ENCODE data around the gene RNASE13. TPM values are rescaled to one million over a fixed set of nuclear protein-coding genes. Genes with fewer than 3 reads are reported as not detected.

RNASE13 gene
- total RNA-seq, 1 experiment from 2014 or later = not detected

DNA sequence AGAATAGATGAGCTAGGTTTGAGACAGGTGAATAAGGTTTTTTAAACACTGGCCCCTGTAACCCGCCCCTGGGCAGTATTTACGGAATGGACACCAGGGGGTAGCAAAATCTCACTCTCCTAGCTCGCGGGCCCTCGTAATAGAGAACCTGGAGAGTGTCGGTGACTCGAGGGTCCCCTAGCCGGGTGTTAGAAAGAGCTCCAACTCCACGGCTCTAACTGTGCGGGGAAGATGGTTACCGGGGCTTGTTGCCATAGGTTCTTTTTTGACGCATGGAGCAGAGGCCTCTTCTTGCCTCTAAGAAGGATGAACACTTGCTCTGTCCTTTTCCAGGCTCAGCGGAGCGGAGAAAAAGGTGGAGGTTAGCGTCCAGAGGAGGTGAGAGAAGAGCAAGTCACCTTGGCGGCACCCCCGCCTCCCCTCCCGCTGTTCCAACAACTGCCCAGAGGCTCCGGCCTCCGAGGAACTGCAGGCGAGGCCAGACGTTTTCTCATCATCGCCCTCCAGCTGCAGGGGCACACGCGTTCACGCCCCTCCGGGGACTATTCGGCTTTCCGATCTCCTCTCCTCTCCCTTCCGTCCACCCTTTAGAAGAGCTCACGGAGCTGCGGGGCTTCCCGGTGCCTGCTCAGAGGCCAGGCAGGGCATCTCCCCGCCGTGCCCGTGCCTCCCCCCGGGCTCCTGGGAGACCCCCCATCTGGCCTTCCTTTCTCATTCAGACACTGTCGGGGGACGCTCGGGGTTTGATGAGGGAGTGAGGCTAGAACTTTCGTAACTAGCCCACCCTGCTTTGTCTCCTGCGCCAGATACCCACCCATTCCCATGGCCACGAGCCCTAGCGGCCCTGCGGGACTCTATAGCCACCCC lies 34.1 kb upstream of the RNASE13 start:
- DNase-seq (ENCODE audit: low read depth) = no peak
- in situ Hi-C loops (cut with HindIII; ENCODE audit: low pct_unique_long_range_greater_than_20kb, low sequenced_read_pairs) = no loop called here

DNA sequence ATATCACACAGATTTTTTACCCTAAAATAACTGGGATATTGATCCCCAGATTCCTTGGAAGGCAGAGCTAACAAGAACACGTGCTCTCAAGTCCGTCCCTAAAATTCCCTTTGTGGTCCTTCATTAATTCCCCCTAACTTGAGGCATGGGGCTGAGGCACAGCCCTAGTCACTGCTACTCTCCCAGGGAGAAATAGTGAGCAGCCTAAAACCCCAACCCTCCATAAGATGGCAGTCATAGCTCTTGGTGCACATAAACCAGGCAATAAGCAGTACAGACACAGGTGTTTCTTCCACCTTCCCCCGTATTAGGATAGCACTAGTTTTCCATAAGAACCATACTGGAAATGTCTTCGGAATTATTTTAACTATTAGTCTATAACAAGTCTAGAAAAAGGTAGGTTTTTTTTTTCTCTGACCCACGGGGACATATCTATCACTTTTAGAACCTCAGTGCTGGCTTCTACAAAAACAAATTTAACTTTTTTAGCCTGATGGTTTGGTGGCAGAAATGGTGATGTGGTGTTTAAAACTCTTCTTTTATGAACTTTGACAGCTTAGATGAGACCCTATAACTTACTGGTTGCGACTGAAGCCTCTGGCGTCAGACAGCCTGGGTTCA lies 32.4 kb upstream of the RNASE13 start:
- in situ Hi-C loops (cut with HindIII; ENCODE audit: low pct_unique_long_range_greater_than_20kb, low sequenced_read_pairs) = no loop called here
- no peak for DNase-seq (ENCODE audit: low read depth)

DNA sequence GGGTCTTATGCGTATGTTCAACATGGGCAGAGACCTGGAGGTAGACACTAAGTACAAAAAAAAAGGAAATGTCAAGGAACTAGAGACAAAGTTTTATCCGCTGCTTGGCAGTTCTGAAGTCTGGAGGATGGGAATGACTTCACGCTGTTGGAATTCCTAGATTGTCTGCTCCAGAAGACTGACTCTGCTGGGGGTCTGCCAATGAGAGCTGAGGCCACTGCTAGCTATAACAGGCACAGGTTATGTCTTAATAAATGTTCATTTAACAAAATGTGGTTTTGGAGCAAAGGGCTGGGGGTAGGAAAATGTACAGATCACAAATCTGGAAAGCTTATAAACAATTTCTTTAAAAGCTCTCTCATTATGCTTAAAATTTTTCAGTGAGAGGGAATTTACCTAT lies 28.9 kb upstream of the RNASE13 start:
- in situ Hi-C loops (cut with HindIII; ENCODE audit: low pct_unique_long_range_greater_than_20kb, low sequenced_read_pairs) = no loop called here
- DNase-seq (ENCODE audit: low read depth) = no peak

DNA sequence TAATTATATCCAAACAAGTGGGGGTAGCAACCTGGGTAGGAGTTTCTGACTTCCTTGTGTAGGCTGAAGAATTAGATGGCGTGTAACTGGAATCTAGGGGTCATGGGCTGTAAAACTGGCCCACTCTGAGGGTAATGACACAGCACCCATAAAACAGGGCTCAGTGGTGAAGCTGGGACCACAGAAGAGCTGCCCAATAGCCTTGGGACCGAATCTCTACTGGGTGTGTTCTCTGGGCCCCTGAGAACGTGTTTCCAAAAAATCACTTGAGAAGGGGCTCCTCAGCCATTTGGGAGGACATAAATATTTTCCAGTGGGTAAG lies 26.7 kb upstream of the RNASE13 start:
- in situ Hi-C loops (cut with HindIII; ENCODE audit: low pct_unique_long_range_greater_than_20kb, low sequenced_read_pairs) = no loop called here
- DNase-seq (ENCODE audit: low read depth) = no peak

DNA sequence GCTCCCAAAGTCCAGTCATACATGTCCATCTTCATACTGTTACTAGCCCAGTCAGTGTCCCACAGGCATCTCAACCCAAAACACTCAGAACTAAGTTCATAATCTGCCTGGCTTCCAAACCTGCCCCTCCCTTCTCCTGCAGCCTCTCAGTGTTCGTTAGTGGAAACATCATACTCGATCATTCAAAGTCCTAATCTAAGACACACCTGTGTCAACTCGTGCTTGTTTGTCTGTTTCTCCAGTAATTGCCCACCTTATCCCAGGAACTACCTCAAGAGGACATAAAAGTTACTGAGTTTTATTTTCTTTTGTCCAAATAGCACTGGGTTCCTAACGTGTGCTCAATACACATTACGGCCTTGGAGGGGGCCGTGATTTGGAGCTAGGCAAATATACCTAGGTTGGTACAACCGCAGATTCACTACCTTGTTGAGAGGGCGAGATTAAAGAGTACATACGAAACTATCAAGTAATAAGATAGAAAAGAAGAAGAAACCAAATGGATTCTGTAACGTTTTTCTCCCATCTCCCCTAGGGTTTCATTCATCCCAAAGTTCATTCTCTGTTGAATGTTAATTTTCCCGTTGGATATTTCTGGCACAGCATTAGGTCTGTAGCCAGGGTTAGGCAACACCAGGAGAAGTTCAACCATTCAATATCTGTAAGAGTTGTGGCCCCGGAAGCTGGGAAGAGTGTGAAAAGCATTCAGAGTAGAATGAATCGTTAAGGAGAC lies 26.2 kb upstream of the RNASE13 start:
- DNase-seq (ENCODE audit: low read depth) = no peak
- in situ Hi-C loops (cut with HindIII; ENCODE audit: low pct_unique_long_range_greater_than_20kb, low sequenced_read_pairs) = no loop called here

DNA sequence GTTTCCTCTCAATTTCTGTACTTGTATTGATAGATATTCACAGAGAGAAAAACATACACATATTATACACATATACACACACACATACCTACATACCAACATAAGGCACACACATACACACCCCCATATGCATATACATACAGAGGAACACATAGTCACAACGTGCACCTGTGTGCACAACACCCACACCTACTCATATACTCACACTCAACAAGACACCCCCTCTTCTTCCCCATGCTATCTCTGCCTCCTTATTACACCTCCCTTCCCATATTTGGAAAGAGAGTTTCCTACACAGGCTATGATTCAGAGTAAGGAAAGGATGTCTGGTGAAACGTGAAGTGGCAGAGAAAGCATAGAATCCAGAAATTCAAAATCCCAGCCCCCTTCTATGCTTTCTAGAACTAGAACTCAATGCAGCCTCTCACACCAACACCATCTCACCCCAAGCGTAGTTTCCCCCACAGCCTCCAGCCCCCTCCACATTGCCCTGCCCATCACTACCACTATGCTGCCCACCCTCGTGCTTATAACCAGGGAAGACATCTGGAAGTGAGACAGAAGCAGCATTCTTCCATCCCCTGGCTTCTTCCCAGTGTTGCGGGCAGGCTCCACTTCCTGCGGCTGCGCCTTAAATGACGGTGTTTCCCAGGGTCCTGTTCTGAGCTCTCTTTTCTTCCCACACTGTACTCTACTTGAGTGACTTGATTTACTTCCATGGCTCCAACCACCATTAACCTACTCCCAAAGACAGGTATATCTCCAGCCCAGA lies 25.4 kb upstream of the RNASE13 start:
- no peak for DNase-seq (ENCODE audit: low read depth)
- in situ Hi-C loops (cut with HindIII; ENCODE audit: low pct_unique_long_range_greater_than_20kb, low sequenced_read_pairs) = no loop called here

DNA sequence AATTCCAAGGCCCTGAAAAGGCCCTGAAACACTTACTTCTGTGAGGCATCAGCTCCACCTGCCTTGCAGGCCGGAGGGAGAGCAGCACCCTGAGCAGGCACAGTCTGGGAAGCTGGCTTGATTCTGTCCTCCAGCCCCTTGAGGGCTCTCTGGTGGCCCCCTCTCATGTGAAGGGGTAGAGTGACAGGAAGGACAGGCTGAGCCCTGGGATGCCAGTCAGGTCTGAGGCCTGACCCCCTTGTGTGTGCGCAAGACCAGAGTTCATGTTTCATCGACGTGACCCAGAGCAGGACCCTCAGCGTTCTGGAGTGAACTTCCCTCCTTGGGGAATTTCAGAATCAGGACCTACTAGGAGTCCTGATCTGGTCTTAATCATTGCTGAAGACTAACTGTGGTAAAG lies 24.3 kb upstream of the RNASE13 start:
- in situ Hi-C loops (cut with HindIII; ENCODE audit: low pct_unique_long_range_greater_than_20kb, low sequenced_read_pairs) = no loop called here
- no peak for DNase-seq (ENCODE audit: low read depth)

DNA sequence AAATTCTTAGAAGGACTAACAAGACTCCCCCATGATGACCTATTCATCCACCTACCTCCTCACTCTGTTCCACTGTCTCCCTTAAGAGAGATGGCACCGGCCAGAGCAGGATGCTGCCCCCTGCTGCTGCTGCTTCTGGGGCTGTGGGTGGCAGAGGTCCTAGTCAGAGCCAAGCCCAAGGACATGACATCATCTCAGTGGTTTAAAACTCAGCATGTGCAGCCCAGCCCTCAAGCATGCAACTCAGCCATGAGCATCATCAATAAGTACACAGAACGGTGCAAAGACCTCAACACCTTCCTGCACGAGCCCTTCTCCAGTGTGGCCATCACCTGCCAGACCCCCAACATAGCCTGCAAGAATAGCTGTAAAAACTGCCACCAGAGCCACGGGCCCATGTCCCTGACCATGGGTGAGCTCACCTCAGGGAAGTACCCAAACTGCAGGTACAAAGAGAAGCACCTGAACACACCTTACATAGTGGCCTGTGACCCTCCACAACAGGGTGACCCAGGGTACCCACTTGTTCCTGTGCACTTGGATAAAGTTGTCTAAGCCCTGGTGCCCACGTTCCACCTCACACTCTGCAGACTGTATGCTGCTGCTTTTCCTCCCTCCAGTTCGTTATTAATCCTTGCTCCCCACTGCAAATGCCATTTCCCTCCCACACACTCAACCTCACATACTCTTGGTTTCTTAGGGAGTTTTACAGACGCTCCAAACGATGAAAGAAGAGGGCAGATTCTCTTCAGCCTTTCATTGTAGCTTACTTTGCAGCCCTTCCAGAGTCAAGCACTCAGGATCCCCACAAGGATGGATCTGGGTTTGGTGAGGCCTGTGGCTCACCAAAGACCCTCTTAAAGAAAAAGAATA lies 23.4 kb upstream of the RNASE13 start, which contains the start of gene RNASE8:
Gene RNASE8 (plus strand): TSS at position 20 of the 873 bp plus-strand sequence. CDS start 71 bp downstream, at position 91.
- in situ Hi-C loops (cut with HindIII; ENCODE audit: low pct_unique_long_range_greater_than_20kb, low sequenced_read_pairs) = no loop called here
- no peak for DNase-seq (ENCODE audit: low read depth)

DNA sequence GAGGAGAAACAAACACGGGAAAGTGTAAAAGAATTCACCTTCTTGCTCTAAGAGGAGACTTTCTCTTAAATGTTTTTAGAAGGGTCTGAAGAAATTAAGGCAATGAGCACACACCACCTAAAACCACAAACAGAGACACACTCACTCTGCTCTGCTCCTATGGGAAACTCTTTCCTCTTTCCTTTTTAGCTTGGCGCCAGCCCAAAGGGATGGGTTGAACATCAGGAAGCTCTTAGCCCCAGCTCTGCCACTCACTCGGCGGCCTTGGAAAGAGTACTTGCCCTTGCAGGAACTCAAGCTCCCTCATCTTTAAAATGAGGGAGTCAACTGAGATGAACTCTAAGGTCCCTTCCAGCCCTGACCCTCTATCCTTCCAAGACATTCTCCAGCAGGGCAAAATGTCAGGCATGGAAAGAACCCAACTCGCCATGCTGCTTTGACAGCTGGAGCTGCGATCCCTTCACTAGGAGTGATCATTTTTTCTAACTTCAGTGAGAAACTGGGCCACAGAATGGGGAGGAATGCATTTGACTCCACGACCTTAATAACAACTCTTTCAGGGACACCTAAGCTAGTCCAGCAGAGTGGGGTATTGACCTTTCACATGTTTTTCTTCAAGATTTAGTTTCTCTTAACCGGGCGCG lies 22.0 kb upstream of the RNASE13 start:
- no peak for DNase-seq (ENCODE audit: low read depth)
- in situ Hi-C loops (cut with HindIII; ENCODE audit: low pct_unique_long_range_greater_than_20kb, low sequenced_read_pairs) = no loop called here

DNA sequence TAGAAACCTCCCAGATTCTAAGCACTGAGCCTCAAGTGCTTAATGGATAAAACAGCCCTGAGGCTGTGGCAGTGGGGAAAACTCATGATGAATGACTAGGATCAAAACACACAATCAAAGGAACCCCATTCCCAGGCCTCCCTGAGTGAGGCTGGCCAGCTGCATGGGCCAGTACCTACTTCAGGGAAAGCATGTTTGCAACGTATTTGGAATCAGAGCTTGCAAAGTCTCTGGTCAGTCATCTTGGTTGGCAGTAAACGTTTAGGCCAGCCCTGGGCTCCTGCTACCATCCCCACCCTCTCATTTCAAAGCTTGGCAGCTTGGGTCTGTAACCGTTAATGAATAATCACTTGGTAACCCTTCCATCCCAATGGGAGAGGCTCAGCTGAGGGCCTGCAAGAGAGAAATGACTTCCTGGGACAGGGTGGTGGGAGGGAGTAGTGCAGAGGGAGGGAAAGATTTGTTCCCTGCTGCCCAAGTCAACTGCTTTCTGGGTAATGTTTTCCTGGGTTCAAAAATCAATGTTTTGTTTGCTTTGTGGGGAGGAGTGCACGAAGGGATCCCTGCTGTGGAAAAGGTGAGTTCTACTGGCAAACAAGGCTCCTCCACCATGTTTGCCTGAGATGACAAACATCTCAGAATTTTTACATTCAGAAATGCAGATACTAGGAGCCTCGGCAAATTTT lies 21.0 kb upstream of the RNASE13 start:
- no peak for DNase-seq (ENCODE audit: low read depth)
- in situ Hi-C loops (cut with HindIII; ENCODE audit: low pct_unique_long_range_greater_than_20kb, low sequenced_read_pairs) = no loop called here

DNA sequence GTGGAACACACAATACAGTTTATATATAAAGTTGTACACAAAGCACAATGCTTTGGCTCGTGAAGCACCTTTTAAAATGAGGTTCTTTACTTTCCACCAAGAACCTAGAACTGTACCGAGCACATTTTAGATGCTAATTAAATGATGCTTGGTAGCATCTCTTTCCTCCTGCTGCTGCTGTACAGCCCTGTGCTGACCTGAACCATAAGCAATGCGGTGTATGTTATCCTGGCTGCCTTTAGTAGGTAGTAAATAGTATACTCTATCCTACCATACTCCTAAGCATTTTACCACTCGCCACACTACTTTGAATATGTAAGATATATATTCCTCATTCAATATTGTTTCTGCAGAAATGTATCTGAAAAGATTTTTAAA lies 20.1 kb upstream of the RNASE13 start:
- no peak for DNase-seq (ENCODE audit: low read depth)
- in situ Hi-C loops (cut with HindIII; ENCODE audit: low pct_unique_long_range_greater_than_20kb, low sequenced_read_pairs) = no loop called here

DNA sequence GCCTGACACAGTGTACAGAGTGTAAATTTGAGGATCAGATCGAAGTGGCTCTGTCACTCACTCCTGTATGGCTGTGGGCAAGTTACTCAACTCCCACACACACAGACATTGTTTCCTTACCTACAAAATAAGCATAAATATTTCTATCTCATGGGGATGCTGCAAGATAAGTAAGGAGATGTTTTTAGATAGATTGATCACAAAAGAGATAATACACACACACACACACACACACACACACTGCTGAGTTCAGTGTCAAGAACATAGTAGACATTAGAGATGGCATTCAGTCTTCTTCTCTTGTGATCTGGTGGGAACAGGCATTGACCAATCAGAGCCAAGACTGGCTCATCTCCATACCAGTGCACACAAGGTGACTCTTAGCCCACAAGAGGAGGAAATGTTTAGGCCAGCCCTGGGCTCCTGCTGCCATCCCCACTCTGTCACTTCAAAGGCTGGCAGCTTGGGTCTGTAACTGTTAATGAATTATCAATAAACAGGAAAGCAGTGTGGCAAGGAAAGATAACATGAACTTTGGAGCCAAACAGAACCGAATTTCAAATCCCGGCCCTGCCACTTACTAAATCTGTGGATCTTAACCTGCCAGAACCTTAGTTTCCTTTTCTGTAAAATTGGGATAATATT lies 19.6 kb upstream of the RNASE13 start:
- in situ Hi-C loops (cut with HindIII; ENCODE audit: low pct_unique_long_range_greater_than_20kb, low sequenced_read_pairs) = no loop called here
- DNase-seq (ENCODE audit: low read depth) = peak; percentile 19

DNA sequence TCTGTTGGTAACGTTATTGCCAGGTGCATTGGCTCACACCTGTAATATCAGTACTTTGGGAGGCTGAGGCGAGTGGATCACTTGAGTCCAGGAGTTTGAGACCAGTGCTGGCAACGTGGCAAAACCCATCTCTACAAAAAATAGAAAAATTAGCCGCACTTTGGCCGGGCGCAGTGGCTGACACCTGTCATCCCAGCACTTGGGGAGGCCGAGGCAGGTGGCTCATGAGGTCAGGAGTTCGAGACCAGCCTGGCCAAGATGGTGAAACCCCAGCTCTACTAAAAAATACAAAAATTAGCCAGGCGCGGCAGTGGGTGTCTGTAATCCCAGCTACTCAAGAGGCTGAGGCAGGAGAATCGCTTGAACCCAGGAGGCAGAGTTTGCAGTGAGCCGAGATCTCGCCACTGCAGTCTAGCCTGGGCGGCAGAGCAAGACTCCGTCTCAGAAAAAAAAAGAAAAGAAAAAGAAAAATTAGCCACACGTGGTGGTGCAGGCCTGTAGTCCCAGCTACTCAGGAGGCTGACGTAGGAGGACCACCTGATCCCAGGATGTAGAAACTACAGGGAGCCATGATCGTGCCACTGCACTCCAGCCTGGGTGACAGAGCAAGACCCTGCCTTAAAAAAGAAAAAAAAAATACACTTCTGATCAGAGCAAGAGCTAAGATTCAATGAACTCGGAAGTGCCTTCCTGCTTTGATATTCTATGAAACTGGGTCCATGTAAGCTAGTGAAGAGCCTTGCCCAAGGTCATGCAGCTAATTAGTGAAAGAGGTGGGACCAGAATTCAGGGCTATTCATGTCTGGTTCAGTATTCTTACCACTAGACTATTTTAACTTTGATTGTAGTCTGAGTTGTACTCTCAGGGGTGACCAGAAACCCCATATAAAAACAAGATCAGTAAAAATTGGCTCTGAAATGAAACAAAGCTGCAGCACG lies 18.8 kb upstream of the RNASE13 start:
- in situ Hi-C loops (cut with HindIII; ENCODE audit: low pct_unique_long_range_greater_than_20kb, low sequenced_read_pairs) = no loop called here
- DNase-seq (ENCODE audit: low read depth) = no peak

DNA sequence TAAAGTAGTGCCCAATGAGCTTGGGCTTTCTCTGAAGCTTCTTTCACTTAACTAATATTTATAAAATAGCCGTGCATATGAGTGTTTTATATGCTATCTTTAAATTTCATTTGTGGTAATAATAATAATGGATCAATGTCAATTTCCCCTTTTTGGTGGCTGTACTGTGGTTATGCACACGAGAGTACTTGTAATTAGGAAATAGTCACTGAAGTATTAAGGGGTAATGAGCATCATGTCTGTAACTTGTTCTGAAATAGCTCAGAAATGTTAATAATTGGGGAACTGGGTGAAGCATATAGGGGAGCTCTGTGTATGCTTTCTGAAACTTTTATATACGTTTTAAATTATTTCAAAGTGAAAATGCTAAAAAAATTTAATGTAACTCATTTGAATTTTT lies 16.0 kb upstream of the RNASE13 start:
- in situ Hi-C loops (cut with HindIII; ENCODE audit: low pct_unique_long_range_greater_than_20kb, low sequenced_read_pairs) = no loop called here
- no peak for DNase-seq (ENCODE audit: low read depth)

DNA sequence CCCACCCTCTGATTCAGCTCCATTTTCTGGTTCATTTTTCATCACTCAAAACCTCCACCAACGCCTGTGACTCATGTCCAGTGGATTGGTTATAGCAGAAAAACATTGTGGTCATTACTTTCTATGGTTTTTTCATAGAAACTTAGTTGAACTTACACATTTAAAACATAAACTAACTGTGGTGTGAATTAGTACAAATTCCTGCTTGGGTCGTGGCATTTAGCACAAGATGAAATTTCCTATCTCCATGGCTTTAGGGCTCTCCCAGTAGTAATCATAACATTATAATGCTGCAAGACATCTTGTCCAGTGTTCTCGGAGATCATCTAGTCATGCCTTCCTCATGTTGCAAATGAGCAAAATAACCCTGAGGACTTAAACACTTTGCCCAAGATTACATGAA lies 14.7 kb upstream of the RNASE13 start:
- in situ Hi-C loops (cut with HindIII; ENCODE audit: low pct_unique_long_range_greater_than_20kb, low sequenced_read_pairs) = no loop called here
- DNase-seq (ENCODE audit: low read depth) = no peak
